Subcutaneous adipose tissue (tissue), 4 donors: ENCODE measurements around the gene TMEM138. TPM values are rescaled to one million over a fixed set of nuclear protein-coding genes. Genes with fewer than 3 reads are reported as not detected.

Experiments used
- CTCF ChIP-seq: fragments of 450-650 bp; IDR thresholded peaks from one replicate; pipeline ENCODE4 v1.5.1; 2016; ENCODE audit warnings: low read depth, mild to moderate bottlenecking, control low read depth, antibody characterized with exemption, moderate library complexity
- total RNA-seq, 4 donors: library from RNA; depleted of rRNA; stranded (reverse); fragments of >200 nt; gene quantifications; one replicate each; pipeline ENCODE4 v1.1.0, GENCODE V29; 2016

The TMEM138 gene
- total RNA-seq, 4 donors from 2014 or later: 18.5 to 55.8 (median 22.3) TPM

GRCh38 chr11:61350336-61350735 lies 11.8 kb upstream of the TMEM138 start:
- no peak for TF ChIP-seq CTCF

- TF ChIP-seq CTCF: no peak
These were observed 11.4 kb upstream of the TMEM138 start for GRCh38 chr11:61350803-61351202.

GRCh38 chr11:61352038-61352437 lies 10.1 kb upstream of the TMEM138 start:
- no peak for TF ChIP-seq CTCF

- no peak for TF ChIP-seq CTCF
These were observed 8.8 kb upstream of the TMEM138 start for GRCh38 chr11:61353131-61354067.

- TF ChIP-seq CTCF: no peak
These were observed 8.0 kb upstream of the TMEM138 start for GRCh38 chr11:61354208-61354607.

GRCh38 chr11:61356706-61357105 lies 5.5 kb upstream of the TMEM138 start:
- no peak for TF ChIP-seq CTCF

GRCh38 chr11:61357233-61357893 lies 4.8 kb upstream of the TMEM138 start:
- TF ChIP-seq CTCF: no peak
